ENCODE results near the gene SLC6A18. TPM values are rescaled to one million over a fixed set of nuclear protein-coding genes. Genes with fewer than 3 reads are reported as not detected.
A peak's percentile ranks its signal among the peaks of the same experiment; 100 is the strongest.

The SLC6A18 gene
- total and polyA plus RNA-seq, 2 of the 13 experiments (the other 11 are each of a cell fraction or from before 2014, with no cell fraction given): not detected

DNA sequence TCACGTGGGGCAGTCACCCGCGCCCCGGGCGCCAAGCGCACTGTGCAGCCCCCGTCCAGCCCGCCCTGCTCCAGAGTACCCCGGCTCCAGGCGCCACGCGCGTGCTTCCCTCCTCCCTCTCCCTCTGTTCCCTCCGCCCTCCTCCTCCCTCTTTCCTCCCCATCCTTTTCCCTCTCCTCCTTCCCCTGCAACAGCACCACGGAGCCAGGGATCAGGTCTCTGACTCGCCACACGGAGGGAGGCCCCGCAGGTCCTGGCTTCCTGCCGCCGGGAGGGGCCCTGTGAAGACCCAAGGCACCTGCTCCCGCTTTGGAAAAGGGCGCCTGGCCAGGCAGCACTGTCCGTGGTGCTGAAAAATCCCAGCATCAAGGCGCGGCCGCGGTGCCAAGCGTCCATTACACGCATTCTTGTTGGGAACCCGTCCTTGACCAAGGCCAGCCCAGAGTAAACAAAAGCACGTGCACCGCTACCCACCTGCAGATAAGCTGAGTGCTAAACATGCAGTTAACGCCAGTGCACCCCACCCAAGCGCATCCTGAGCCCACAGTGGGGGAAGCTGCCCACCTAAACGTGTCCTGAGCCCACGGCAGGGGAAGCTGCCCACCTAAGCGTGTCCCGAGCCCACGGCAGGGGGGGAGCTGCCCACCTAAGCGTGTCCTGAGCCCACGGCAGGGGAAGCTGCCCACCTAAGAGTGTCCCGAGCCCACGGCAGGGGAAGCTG is 21.7 kb downstream of the SLC6A18 start (continued):
- 0 out of 2 replicates have a peak, but pooled peaks have one; percentile 26 for TF ChIP-seq ZBED4 (CRISPR knock-in tag; IDR thresholded peaks at IDR 0.05; ENCODE audit: borderline replicate concordance)
- TF ChIP-seq ZNF513 (CRISPR knock-in tag; conservative IDR thresholded peaks at IDR 0.05): no peak
- TF ChIP-seq, protein P1, sequence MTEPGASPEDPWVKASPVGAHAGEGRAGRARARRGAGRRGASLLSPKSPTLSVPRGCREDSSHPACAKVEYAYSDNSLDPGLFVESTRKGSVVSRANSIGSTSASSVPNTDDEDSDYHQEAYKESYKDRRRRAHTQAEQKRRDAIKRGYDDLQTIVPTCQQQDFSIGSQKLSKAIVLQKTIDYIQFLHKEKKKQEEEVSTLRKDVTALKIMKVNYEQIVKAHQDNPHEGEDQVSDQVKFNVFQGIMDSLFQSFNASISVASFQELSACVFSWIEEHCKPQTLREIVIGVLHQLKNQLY (CRISPR knock-in tag; IDR thresholded peaks at IDR 0.05): peak; percentile 64; the same call in 1 of the 2 replicates
- no peak for TF ChIP-seq RFX1 (IDR thresholded peaks at IDR 0.05)
- TF ChIP-seq ELF1 (CRISPR knock-in tag; IDR thresholded peaks at IDR 0.05): no peak
- 0 out of 2 replicates have a peak, but pooled peaks have one; percentile 31 for TF ChIP-seq ZFAT (CRISPR knock-in tag; conservative IDR thresholded peaks at IDR 0.05)
- TF ChIP-seq SP5 (CRISPR knock-in tag; IDR thresholded peaks at IDR 0.05; ENCODE audit: borderline replicate concordance, low read depth): no peak
- TF ChIP-seq, protein P2, sequence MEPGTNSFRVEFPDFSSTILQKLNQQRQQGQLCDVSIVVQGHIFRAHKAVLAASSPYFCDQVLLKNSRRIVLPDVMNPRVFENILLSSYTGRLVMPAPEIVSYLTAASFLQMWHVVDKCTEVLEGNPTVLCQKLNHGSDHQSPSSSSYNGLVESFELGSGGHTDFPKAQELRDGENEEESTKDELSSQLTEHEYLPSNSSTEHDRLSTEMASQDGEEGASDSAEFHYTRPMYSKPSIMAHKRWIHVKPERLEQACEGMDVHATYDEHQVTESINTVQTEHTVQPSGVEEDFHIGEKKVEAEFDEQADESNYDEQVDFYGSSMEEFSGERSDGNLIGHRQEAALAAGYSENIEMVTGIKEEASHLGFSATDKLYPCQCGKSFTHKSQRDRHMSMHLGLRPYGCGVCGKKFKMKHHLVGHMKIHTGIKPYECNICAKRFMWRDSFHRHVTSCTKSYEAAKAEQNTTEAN (CRISPR knock-in tag; conservative IDR thresholded peaks at IDR 0.05): peak; percentile 88
- TF ChIP-seq PHF21A (CRISPR knock-in tag; IDR thresholded peaks at IDR 0.05): no peak
- 0 out of 2 replicates have a peak, but pooled peaks have one; percentile 40 for TF ChIP-seq RXRA (CRISPR knock-in tag; IDR thresholded peaks at IDR 0.05)
- no peak for TF ChIP-seq SMAD9 (CRISPR knock-in tag; IDR thresholded peaks at IDR 0.05)
- no peak for TF ChIP-seq ZBTB8A (CRISPR knock-in tag; IDR thresholded peaks at IDR 0.05; ENCODE audit: borderline replicate concordance, low read depth)
- no peak for TF ChIP-seq PLRG1 (conservative IDR thresholded peaks at IDR 0.05)
- no peak for TF ChIP-seq DNMT1 (CRISPR knock-in tag; IDR thresholded peaks at IDR 0.05)
- TF ChIP-seq, protein P3, sequence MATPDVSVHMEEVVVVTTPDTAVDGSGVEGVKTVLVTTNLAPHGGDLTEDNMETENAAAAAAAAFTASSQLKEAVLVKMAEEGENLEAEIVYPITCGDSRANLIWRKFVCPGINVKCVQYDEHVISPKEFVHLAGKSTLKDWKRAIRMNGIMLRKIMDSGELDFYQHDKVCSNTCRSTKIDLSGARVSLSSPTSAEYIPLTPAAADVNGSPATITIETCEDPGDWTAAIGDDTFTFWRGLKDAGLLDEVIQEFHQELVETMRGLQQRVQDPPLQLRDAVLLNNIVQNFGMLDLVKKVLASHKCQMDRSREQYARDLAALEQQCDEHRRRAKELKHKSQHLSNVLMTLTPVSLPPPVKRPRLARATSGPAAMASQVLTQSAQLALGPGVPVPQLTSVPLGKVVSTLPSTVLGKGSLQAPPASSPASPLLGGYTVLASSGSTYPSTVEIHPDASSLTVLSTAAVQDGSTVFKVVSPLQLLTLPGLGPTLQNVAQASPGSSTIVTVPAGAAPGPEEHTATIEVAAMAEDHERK (CRISPR knock-in tag; IDR thresholded peaks at IDR 0.05; ENCODE audit: low read depth): no peak
- TF ChIP-seq SUZ12 (IDR thresholded peaks at IDR 0.05; ENCODE audit: low read depth, low read length): no peak
- TF ChIP-seq MBD4 (IDR thresholded peaks at IDR 0.05; ENCODE audit: borderline replicate concordance, low read length): no peak
- no peak for TF ChIP-seq CSRNP2 (CRISPR knock-in tag; conservative IDR thresholded peaks at IDR 0.05; ENCODE audit: low read depth)

Data from HepG2 (cell line).